ENCODE measurements around the gene AZU1. TPM values are rescaled to one million over a fixed set of nuclear protein-coding genes. Genes with fewer than 3 reads are reported as not detected.

Gene AZU1
- total RNA-seq, 1 experiment from 2014 or later: 5.8 TPM

GRCh38 chr19:814152-815078 lies 13.2 kb upstream of the AZU1 start:
- H3K36me3 ChIP-seq (ENCODE audit: control insufficient read depth, insufficient read depth, low read length): no peaks in the 10 kb centered on the region; the same call in 1 of the 2 replicates
- ATAC-seq: peak; percentile 7; the same call in 1 of the 2 replicates
- intact Hi-C loops (cut with micrococcal nuclease; ENCODE audit: unreplicated experiment): no loop called here
- ChIA-PET POLR2A (no interaction called here), CTCF (no interaction called here)
- H3K27me3 ChIP-seq (ENCODE audit: control insufficient read depth, insufficient read depth, low read length): no peaks in the 10 kb centered on the region
- H3K4me1 ChIP-seq (ENCODE audit: control insufficient read depth, insufficient read depth, low read length): no peaks in the 10 kb centered on the region
- H3K27ac ChIP-seq (ENCODE audit: low read length): no peak overlapping the region
- TF ChIP-seq, protein P1, sequence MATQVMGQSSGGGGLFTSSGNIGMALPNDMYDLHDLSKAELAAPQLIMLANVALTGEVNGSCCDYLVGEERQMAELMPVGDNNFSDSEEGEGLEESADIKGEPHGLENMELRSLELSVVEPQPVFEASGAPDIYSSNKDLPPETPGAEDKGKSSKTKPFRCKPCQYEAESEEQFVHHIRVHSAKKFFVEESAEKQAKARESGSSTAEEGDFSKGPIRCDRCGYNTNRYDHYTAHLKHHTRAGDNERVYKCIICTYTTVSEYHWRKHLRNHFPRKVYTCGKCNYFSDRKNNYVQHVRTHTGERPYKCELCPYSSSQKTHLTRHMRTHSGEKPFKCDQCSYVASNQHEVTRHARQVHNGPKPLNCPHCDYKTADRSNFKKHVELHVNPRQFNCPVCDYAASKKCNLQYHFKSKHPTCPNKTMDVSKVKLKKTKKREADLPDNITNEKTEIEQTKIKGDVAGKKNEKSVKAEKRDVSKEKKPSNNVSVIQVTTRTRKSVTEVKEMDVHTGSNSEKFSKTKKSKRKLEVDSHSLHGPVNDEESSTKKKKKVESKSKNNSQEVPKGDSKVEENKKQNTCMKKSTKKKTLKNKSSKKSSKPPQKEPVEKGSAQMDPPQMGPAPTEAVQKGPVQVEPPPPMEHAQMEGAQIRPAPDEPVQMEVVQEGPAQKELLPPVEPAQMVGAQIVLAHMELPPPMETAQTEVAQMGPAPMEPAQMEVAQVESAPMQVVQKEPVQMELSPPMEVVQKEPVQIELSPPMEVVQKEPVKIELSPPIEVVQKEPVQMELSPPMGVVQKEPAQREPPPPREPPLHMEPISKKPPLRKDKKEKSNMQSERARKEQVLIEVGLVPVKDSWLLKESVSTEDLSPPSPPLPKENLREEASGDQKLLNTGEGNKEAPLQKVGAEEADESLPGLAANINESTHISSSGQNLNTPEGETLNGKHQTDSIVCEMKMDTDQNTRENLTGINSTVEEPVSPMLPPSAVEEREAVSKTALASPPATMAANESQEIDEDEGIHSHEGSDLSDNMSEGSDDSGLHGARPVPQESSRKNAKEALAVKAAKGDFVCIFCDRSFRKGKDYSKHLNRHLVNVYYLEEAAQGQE (IDR thresholded peaks at IDR 0.05; ENCODE audit: insufficient read depth in 1 of 2, low read depth in 2 of 2, low read length in 1 of 2): no peak
- TF ChIP-seq POLR2AphosphoS5 (IDR thresholded peaks at IDR 0.05; ENCODE audit: low read depth, low read length): no peak
- no peak for TF ChIP-seq SIN3A (IDR thresholded peaks at IDR 0.05; ENCODE audit: borderline replicate concordance, insufficient read depth, low read depth, low read length)
- TF ChIP-seq, protein P2, sequence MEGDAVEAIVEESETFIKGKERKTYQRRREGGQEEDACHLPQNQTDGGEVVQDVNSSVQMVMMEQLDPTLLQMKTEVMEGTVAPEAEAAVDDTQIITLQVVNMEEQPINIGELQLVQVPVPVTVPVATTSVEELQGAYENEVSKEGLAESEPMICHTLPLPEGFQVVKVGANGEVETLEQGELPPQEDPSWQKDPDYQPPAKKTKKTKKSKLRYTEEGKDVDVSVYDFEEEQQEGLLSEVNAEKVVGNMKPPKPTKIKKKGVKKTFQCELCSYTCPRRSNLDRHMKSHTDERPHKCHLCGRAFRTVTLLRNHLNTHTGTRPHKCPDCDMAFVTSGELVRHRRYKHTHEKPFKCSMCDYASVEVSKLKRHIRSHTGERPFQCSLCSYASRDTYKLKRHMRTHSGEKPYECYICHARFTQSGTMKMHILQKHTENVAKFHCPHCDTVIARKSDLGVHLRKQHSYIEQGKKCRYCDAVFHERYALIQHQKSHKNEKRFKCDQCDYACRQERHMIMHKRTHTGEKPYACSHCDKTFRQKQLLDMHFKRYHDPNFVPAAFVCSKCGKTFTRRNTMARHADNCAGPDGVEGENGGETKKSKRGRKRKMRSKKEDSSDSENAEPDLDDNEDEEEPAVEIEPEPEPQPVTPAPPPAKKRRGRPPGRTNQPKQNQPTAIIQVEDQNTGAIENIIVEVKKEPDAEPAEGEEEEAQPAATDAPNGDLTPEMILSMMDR (IDR thresholded peaks at IDR 0.05): no peak
- TF ChIP-seq TCF7L2 (IDR thresholded peaks at IDR 0.05; ENCODE audit: low read depth, low read length): no peak
- in situ Hi-C loops (cut with HindIII; ENCODE audit: low pct_unique_long_range_greater_than_20kb, low sequenced_read_pairs): no loop called here
- H3K9me3 ChIP-seq (ENCODE audit: control insufficient read depth, insufficient read depth, low read depth, low read length): no peaks in the 10 kb centered on the region
- no peak for DNase-seq (ENCODE audit: low read depth, low spot score)
- no TSS peak for BruUV-seq (replicated peaks)
- no peak overlapping the region for H3K4me3 ChIP-seq (ENCODE audit: low read depth in 2 of 2, low read length in 2 of 2)

- in situ Hi-C loops (cut with HindIII; ENCODE audit: low pct_unique_long_range_greater_than_20kb, low sequenced_read_pairs): no loop called here
- Histone ChIP-seq H3K36me3 (ENCODE audit: control insufficient read depth, insufficient read depth, low read length) (no peaks in the 10 kb centered on the region; the same call in 1 of the 2 replicates), H3K9me3 (ENCODE audit: control insufficient read depth, insufficient read depth, low read depth, low read length) (no peaks in the 10 kb centered on the region), H3K4me3 (ENCODE audit: low read depth in 2 of 2, low read length in 2 of 2) (no peak overlapping the region), H3K27ac (ENCODE audit: low read length) (no peak overlapping the region), H3K4me1 (ENCODE audit: control insufficient read depth, insufficient read depth, low read length) (no peaks in the 10 kb centered on the region), H3K27me3 (ENCODE audit: control insufficient read depth, insufficient read depth, low read length) (no peaks in the 10 kb centered on the region)
- DNase-seq (ENCODE audit: low read depth, low spot score): no peak
- BruUV-seq (replicated peaks): no TSS peak
- intact Hi-C loops (cut with micrococcal nuclease; ENCODE audit: unreplicated experiment): no loop called here
- TF ChIP-seq TCF7L2 (IDR thresholded peaks at IDR 0.05; ENCODE audit: low read depth, low read length): no peak
- TF ChIP-seq, protein P1 (IDR thresholded peaks at IDR 0.05; ENCODE audit: insufficient read depth in 1 of 2, low read depth in 2 of 2, low read length in 1 of 2): no peak
- no peak for TF ChIP-seq POLR2AphosphoS5 (IDR thresholded peaks at IDR 0.05; ENCODE audit: low read depth, low read length)
- ATAC-seq: peak; percentile 8; the same call in 1 of the 2 replicates
- POLR2A ChIA-PET: no interaction called here
- CTCF ChIA-PET: no interaction called here
Observed at GRCh38 chr19:815079-815774, 12.4 kb upstream of the AZU1 start.
